ENCODE data around the gene FERMT3.

GRCh38 chr11:64244966-64245365, 38.4 kb downstream of the FERMT3 start:
- no peak for TF ChIP-seq CTCF (IDR thresholded peaks at IDR 0.05)
- TF ChIP-seq POLR2AphosphoS5 (IDR thresholded peaks at IDR 0.05; ENCODE audit: low read depth, low read length): no peak
- TF ChIP-seq REST (IDR thresholded peaks at IDR 0.05; ENCODE audit: low read depth, low read length): no peak

Measured in SK-N-SH (cell line).